ENCODE measurements around the gene TMCC3. TPM values are rescaled to one million over a fixed set of nuclear protein-coding genes. Genes with fewer than 3 reads are reported as not detected.

Gene TMCC3
- total and polyA plus RNA-seq, 2 of the 13 experiments (the other 11 are each of a cell fraction or from before 2014, with no cell fraction given): not detected

DNA sequence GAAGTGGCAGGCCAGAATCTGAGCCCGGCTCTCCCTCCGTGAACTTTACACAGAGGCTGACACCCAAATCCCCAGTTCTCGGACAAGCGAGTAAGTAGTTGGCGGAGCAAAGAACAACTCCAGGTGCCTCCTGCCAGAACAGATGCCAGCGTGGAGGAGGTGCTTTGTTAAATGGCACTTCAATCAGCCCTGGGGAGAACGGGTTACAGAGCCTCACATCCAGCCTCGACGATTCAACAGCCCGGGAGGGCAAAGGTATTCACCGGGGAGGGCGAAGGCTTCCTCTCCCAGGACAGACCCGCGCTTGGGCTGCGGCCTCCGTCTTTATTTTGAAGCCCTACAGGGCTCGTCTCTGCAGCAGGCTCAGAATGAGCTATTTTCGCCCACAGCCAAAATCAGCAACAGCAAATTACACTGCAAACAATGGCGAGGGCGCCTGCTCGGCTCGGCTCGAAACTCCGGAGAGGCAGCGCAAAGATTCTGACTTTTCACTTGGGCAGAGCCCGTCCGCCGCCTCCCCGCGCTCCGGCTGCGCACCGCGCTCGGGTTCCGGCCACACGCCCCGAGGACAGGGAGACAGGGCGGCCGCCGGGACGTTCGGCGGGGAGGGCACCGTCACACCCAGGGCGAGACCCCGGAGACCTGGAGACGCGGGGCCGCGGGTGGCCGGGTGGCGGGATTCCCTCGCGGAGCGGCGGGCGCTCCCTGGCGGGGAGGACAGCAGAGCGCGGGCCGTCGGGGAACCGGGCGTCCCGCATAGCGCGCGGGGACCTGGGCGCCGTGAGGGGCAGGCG, 811 bp downstream of the TMCC3 start:
- FAIRE-seq (no peak), DNase-seq (ENCODE audit: low spot score) (no peak), ATAC-seq (peak; percentile 86)
- H3K4me3 ChIP-seq (replicated peaks in 1 of 3; ENCODE audit: insufficient read depth in 1 of 3, low read depth in 2 of 3, low read length in 3 of 3): peak overlapping the region in 2 of 3 experiments; percentile 8 to 55; a peak in 3 of 6 replicates
- 36% methylated on average over 18 of the region's 72 CpGs for WGBS (ENCODE audit: low lambda C conversion rate)
- CTCF ChIA-PET (ENCODE audit: low intra/inter-chr PET ratio, low total read pairs): no interaction called here
- no peaks in the 10 kb centered on the region for H3K36me3 ChIP-seq (replicated peaks in 1 of 2; ENCODE audit: control insufficient read depth in 1 of 2, insufficient read depth in 2 of 2, low read length in 2 of 2)
- H4K20me1 ChIP-seq (ENCODE audit: insufficient read depth, low read length): no peaks in the 10 kb centered on the region
- no peaks in the 10 kb centered on the region for H3K9me3 ChIP-seq (ENCODE audit: low read length)
- intact Hi-C loops (cut with micrococcal nuclease; ENCODE audit: unreplicated experiment): loop anchor here (10.0 kb wide), 1 partner anchor 185 kb away; no protein-coding TSS in a partner anchor
- no peak overlapping the region for H2AFZ ChIP-seq (ENCODE audit: low read length)
- peak overlapping the region; percentile 62 for H3K4me2 ChIP-seq (ENCODE audit: low read depth, low read length)
- POLR2A ChIA-PET: no interaction called here
- no TSS peak for BruUV-seq (replicated peaks)
- H3K27me3 ChIP-seq (ENCODE audit: control insufficient read depth in 1 of 2, insufficient read depth in 2 of 2, low read length in 2 of 2): peaks cover 5 to 22% of the 10 kb centered on the region in 2 experiments
- no peak overlapping the region for H3K9ac ChIP-seq (ENCODE audit: insufficient read depth, low read depth, low read length)
- no peak overlapping the region for H3K27ac ChIP-seq (ENCODE audit: extremely low read length, insufficient read depth, low read length)
- in situ Hi-C loops (cut with HindIII; ENCODE audit: extremely low pct_ligation_motif_present, low pct_unique_long_range_greater_than_20kb): no loop called here
- H3K79me2 ChIP-seq (ENCODE audit: insufficient read depth, low read length): no peaks in the 10 kb centered on the region
- H3K4me1 ChIP-seq (ENCODE audit: insufficient read depth, low read length): 0 out of 2 replicates have a peak, but pooled peaks cover 6% of the 10 kb centered on the region
- TF ChIP-seq EZH2 (conservative IDR thresholded peaks at IDR 0.05; ENCODE audit: low read depth, low read length) (peak; percentile 71; the same call in 1 of the 2 replicates), ZBED4 (CRISPR knock-in tag; IDR thresholded peaks at IDR 0.05; ENCODE audit: borderline replicate concordance) (no peak), ELK4 (CRISPR knock-in tag; IDR thresholded peaks at IDR 0.05; ENCODE audit: borderline replicate concordance) (no peak), ZNF292 (CRISPR knock-in tag; IDR thresholded peaks at IDR 0.05; ENCODE audit: borderline replicate concordance, low read depth) (no peak), ZNF431 (CRISPR knock-in tag; IDR thresholded peaks at IDR 0.05; ENCODE audit: borderline replicate concordance, low read depth) (no peak), TBX3 (IDR thresholded peaks at IDR 0.05; ENCODE audit: borderline replicate concordance) (no peak), ZSCAN29 (CRISPR knock-in tag; conservative IDR thresholded peaks at IDR 0.05) (no peak), GABPB1 (CRISPR knock-in tag; IDR thresholded peaks at IDR 0.05) (no peak), ZMAT3 (CRISPR knock-in tag; conservative IDR thresholded peaks at IDR 0.05) (no peak), SNRNP70 (IDR thresholded peaks at IDR 0.05; ENCODE audit: low read depth, low read length) (no peak), CENPX (CRISPR knock-in tag; IDR thresholded peaks at IDR 0.05) (no peak), ZFP36 (IDR thresholded peaks at IDR 0.05; ENCODE audit: borderline replicate concordance, low read depth, low read length, partially characterized antibody) (no peak), TRIM24 (CRISPR knock-in tag; IDR thresholded peaks at IDR 0.05) (no peak)
- TF ChIP-seq, protein P1, sequence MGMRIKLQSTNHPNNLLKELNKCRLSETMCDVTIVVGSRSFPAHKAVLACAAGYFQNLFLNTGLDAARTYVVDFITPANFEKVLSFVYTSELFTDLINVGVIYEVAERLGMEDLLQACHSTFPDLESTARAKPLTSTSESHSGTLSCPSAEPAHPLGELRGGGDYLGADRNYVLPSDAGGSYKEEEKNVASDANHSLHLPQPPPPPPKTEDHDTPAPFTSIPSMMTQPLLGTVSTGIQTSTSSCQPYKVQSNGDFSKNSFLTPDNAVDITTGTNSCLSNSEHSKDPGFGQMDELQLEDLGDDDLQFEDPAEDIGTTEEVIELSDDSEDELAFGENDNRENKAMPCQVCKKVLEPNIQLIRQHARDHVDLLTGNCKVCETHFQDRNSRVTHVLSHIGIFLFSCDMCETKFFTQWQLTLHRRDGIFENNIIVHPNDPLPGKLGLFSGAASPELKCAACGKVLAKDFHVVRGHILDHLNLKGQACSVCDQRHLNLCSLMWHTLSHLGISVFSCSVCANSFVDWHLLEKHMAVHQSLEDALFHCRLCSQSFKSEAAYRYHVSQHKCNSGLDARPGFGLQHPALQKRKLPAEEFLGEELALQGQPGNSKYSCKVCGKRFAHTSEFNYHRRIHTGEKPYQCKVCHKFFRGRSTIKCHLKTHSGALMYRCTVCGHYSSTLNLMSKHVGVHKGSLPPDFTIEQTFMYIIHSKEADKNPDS (CRISPR knock-in tag; IDR thresholded peaks at IDR 0.05): no peak
